Measurements from ENCODE around the gene CD274.
"Not testable (repeated sequence)": the region's sequence is repeated elsewhere in the genome, so short reads cannot be mapped to it uniquely, and the experiment has no call there.

Gene CD274

DNA sequence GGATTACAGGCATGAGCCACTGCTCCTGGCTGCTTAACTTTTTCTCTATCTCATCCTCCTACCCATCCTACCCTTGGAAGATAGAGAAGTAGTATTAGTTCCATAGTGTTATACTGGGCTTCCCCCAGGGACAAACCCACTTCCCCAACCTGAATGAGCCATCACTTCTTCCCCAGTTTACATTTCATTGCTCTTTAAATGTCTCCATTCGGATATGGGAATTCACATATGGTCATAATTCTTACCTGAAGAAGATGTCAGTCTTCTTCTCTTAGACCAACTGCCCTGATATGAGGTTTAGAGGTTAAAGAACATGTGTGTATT, 1.9 kb downstream of the CD274 start:
- no peak for TF ChIP-seq Cebpa-rat (IDR thresholded peaks at IDR 0.05)
- Histone ChIP-seq H3K27ac (peak overlapping the region in 4 of 11 experiments; percentile 57 to 84 (median 78); a peak in 5 of 22 replicates), H3K27me3 (no peaks in the 10 kb centered on the region), H3K4me2 (peak overlapping the region; percentile 79 to 95 (median 91)), H3K9ac (no peak overlapping the region), H4K20me1 (no peaks in the 10 kb centered on the region), H3K4me1 (peaks cover 28 to 86% (median 33%) of the 10 kb centered on the region in 10 experiments), H3K36me3 (peaks cover 0 to 3% (median 0%) of the 10 kb centered on the region in 11 experiments; a peak in 1 of 22 replicates), H3K9me3 (replicated peaks in 1 of 11) (no peaks in the 10 kb centered on the region), H3K4me3 (0 out of 20 replicates have a peak overlapping the region, but pooled peaks of 1 of the 10 experiments have one; percentile 65)

DNA sequence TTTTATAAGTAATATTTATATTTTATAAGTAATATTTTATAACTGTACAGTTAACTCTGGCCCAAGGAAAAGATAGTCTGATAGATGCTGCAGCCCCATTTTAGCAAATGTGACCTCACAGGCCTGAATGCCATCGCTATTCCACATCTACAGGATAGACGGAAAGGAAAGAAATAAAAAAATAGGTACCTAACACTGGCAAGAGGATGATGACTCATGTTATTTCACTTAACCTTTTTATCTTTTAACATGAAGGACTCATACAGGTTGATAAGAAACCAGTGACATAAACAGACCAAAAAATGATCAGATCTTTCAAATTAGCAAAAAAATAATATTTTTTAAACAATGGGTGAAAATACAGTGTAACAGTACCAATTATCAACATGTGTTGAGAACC, 2.7 kb downstream of the CD274 start:
- TF ChIP-seq Cebpa-rat (IDR thresholded peaks at IDR 0.05) = no peak
- H3K27me3 ChIP-seq = no peaks in the 10 kb centered on the region
- H4K20me1 ChIP-seq = no peaks in the 10 kb centered on the region
- no peak overlapping the region for H3K27ac ChIP-seq
- no peaks in the 10 kb centered on the region for H3K9me3 ChIP-seq (replicated peaks in 1 of 11)
- no peak overlapping the region for H3K4me3 ChIP-seq
- H3K4me2 ChIP-seq = peak overlapping the region in 1 of 11 experiments; percentile 56; a peak in 4 of 22 replicates
- no peak overlapping the region for H3K9ac ChIP-seq
- peaks cover 0 to 7% (median 0%) of the 10 kb centered on the region in 11 experiments; a peak in 1 of 22 replicates for H3K36me3 ChIP-seq
- peaks cover 28 to 89% (median 33%) of the 10 kb centered on the region in 10 experiments for H3K4me1 ChIP-seq

- Histone ChIP-seq H3K4me2 (peak overlapping the region in 3 of 11 experiments; percentile 3 to 56 (median 40); a peak in 4 of 22 replicates), H3K4me1 (peaks cover 28 to 91% (median 33%) of the 10 kb centered on the region in 10 experiments), H3K27ac (no peak overlapping the region), H3K36me3 (peaks cover 0 to 7% (median 0%) of the 10 kb centered on the region in 11 experiments; a peak in 1 of 22 replicates), H4K20me1 (no peaks in the 10 kb centered on the region), H3K27me3 (no peaks in the 10 kb centered on the region), H3K9me3 (replicated peaks in 1 of 11) (no peaks in the 10 kb centered on the region), H3K4me3 (no peak overlapping the region), H3K9ac (no peak overlapping the region)
- TF ChIP-seq Cebpa-rat (IDR thresholded peaks at IDR 0.05) = no peak
Observed at GRCh38 chr9:5453673-5454072, 3.3 kb downstream of the CD274 start.

DNA sequence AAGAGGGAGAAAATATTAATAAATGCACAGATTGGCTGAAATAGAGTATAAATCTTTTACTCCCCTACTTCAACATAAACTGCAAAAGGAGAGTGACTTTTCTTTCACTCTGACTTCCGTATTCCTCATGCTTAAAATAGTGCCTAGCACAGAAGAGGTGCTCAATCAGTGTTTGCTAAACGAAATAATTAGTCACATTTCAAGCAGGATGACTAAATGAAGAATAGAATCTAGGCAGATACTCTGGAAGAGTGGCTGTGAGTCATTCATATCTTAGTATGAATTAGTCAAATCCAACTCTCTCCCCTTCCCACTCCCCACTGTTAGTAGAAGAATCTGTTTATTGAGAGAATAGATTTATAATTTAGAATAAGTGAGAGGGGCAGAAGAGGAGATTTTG, 4.8 kb downstream of the CD274 start:
- Histone ChIP-seq H3K4me2 (peak overlapping the region in 3 of 11 experiments; percentile 30 to 61 (median 36); a peak in 4 of 22 replicates), H3K36me3 (peaks cover 0 to 7% (median 0%) of the 10 kb centered on the region in 11 experiments; a peak in 1 of 22 replicates), H3K4me1 (peaks cover 21 to 95% (median 36%) of the 10 kb centered on the region in 10 experiments), H3K4me3 (no peak overlapping the region), H3K9ac (no peak overlapping the region), H3K27me3 (no peaks in the 10 kb centered on the region), H4K20me1 (no peaks in the 10 kb centered on the region), H3K27ac (peak overlapping the region in 1 of 11 experiments; percentile 28; a peak in 1 of 22 replicates), H3K9me3 (replicated peaks in 1 of 11) (no peaks in the 10 kb centered on the region)
- TF ChIP-seq Cebpa-rat (IDR thresholded peaks at IDR 0.05) = no peak

DNA sequence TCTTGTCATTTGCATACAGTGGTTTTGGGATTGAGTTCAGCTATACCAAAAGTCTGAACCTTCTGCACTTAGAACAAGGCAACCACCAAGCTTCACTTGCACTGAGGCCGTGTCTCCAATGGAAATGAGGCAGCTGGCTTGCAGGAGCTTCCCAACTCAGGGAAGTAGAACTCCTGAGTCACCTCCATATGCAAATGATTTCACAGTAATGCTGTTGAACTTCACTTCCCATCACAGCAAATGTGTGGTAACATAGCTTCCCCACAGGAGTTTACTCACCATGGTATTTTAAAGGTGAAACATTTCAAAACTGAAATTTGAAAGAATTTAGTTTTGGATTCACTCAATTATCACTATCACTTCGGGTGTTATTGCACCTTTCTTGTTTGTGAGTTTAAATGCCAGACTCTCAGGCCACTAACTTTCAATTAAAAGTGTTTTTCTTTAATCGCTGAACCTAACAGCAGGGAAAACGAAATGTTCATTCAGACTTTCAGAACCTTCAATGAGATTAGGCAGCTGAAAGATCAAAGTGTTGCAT, 9.0 kb downstream of the CD274 start:
- H3K27ac ChIP-seq = peak overlapping the region in 6 of 11 experiments; percentile 11 to 79 (median 65); a peak in 9 of 22 replicates
- peak overlapping the region in 4 of 11 experiments; percentile 29 to 57 (median 48); a peak in 7 of 22 replicates for H3K9ac ChIP-seq
- TF ChIP-seq Cebpa-rat (IDR thresholded peaks at IDR 0.05) = no peak
- H3K36me3 ChIP-seq = peaks cover 0 to 18% (median 0%) of the 10 kb centered on the region in 11 experiments; a peak in 3 of 22 replicates
- no peaks in the 10 kb centered on the region for H3K27me3 ChIP-seq
- peaks cover 0 to 72% (median 14%) of the 10 kb centered on the region in 10 experiments; a peak in 11 of 20 replicates for H3K4me1 ChIP-seq
- H3K4me3 ChIP-seq = no peak overlapping the region
- peak overlapping the region in 6 of 11 experiments; percentile 21 to 79 (median 61); a peak in 12 of 22 replicates for H3K4me2 ChIP-seq
- H4K20me1 ChIP-seq = no peaks in the 10 kb centered on the region
- H3K9me3 ChIP-seq (replicated peaks in 1 of 11) = peaks cover 0 to under 1% (median 0%) of the 10 kb centered on the region in 11 experiments; a peak in 1 of 22 replicates

DNA sequence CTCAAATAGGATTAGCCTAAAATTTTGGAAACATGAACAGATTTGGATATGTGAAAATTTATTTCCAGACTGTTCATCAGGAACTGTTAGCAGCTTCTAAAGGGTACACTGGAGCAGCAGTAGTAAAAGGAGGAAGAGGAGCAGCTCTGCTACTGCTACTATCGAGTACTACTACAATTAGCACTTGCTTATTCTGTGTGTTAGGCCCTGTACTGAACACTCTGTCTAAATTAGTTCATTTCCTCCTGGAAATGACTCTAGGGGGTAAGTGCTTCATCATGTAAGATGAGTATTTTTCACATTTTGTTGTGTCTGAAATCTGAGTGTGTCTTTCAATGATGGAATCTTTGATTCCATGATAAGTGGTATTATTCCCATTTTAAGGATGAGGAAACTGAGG, 9.8 kb downstream of the CD274 start:
- Histone ChIP-seq H3K9ac (peak overlapping the region in 4 of 11 experiments; percentile 29 to 57 (median 48); a peak in 6 of 22 replicates), H3K9me3 (replicated peaks in 1 of 11) (peaks cover 0 to 8% (median 0%) of the 10 kb centered on the region in 11 experiments; a peak in 1 of 22 replicates), H3K27ac (peak overlapping the region in 5 of 11 experiments; percentile 55 to 79 (median 72); a peak in 9 of 22 replicates), H4K20me1 (no peaks in the 10 kb centered on the region), H3K27me3 (no peaks in the 10 kb centered on the region), H3K36me3 (peaks cover 0 to 18% (median 0%) of the 10 kb centered on the region in 11 experiments; a peak in 3 of 22 replicates), H3K4me1 (peaks cover 0 to 72% (median 14%) of the 10 kb centered on the region in 10 experiments; a peak in 11 of 20 replicates), H3K4me3 (no peak overlapping the region), H3K4me2 (peak overlapping the region in 5 of 11 experiments; percentile 21 to 79 (median 66); a peak in 9 of 22 replicates)
- no peak for TF ChIP-seq Cebpa-rat (IDR thresholded peaks at IDR 0.05)

DNA sequence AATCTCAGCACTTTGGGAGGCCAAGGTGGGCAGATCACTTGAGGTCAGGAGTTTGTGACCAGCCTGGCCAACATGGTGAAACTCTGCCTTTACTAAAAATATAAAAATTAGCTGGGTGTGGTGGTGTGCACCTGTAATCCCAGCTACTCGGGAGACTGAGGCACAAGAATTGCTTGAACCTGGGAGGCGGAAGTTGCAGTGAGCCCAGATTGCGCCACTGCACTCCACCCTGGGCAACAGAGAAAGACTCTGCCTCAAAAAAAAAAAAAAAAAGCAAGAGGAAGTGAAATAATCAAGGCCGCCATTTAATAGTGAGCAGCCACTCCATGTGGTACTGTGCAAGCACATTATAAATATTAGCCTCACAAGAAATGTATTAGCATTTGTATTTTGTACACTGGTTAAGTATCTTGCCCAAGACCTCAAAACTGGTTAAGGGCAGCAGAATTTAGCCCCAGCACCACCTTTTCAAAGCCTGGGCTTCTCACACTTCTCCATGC, 14.5 kb downstream of the CD274 start:
- peak overlapping the region in 3 of 11 experiments; percentile 16 to 73 (median 55); a peak in 6 of 22 replicates for H3K4me2 ChIP-seq
- not testable (repeated sequence) for H3K9me3 ChIP-seq (replicated peaks in 1 of 11); H3K27me3 ChIP-seq; H4K20me1 ChIP-seq; H3K4me3 ChIP-seq; H3K9ac ChIP-seq
- peaks cover 0 to 71% (median 4%) of the 10 kb centered on the region in 10 experiments; a peak in 10 of 20 replicates for H3K4me1 ChIP-seq
- peak overlapping the region in 1 of 11 experiments; percentile 12; a peak in 1 of 22 replicates for H3K27ac ChIP-seq
- peaks cover 0 to 29% (median 0%) of the 10 kb centered on the region in 11 experiments; a peak in 3 of 22 replicates for H3K36me3 ChIP-seq

DNA sequence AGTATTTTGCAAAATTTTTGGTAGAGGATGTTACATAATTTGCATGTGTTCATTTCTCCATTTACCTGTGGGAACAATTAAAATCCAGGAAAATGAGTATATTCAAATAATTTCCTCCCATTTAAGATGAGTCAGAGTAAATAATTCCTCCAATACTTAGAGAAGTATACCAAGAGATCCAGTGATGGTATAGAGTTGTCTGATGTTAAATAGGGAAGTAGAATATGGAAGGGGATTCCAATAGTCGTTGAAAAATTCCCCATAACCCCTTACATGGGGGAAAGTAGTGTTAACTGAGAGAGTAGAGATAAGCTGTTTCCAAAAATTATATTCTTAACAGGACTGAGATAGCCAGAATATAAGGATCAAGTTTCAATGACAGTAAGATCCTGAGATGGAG, 15.7 kb downstream of the CD274 start:
- no peaks in the 10 kb centered on the region for H3K27me3 ChIP-seq
- no peak overlapping the region for H3K27ac ChIP-seq
- no peak for TF ChIP-seq Cebpa-rat (IDR thresholded peaks at IDR 0.05)
- no peak overlapping the region for H3K4me3 ChIP-seq
- peaks cover 0 to 60% (median 0%) of the 10 kb centered on the region in 10 experiments; a peak in 6 of 20 replicates for H3K4me1 ChIP-seq
- H3K36me3 ChIP-seq = peaks cover 0 to 29% (median 0%) of the 10 kb centered on the region in 11 experiments; a peak in 3 of 22 replicates
- peaks cover 0 to 9% (median 0%) of the 10 kb centered on the region in 11 experiments; a peak in 1 of 22 replicates for H3K9me3 ChIP-seq (replicated peaks in 1 of 11)
- no peaks in the 10 kb centered on the region for H4K20me1 ChIP-seq
- H3K4me2 ChIP-seq = peak overlapping the region in 3 of 11 experiments; percentile 16 to 73 (median 55); a peak in 4 of 22 replicates
- no peak overlapping the region for H3K9ac ChIP-seq

- peaks cover 0 to 29% (median 0%) of the 10 kb centered on the region in 11 experiments; a peak in 3 of 22 replicates for H3K36me3 ChIP-seq
Observed at GRCh38 chr9:5466766-5467165, 16.4 kb downstream of the CD274 start.

More at GRCh38 chr9:5466766-5467165, 16.4 kb downstream of the CD274 start:
- no peak overlapping the region for H3K9ac ChIP-seq
- peak overlapping the region in 2 of 11 experiments; percentile 55 to 73; a peak in 5 of 22 replicates for H3K4me2 ChIP-seq
- no peaks in the 10 kb centered on the region for H3K27me3 ChIP-seq
- peaks cover 0 to 57% (median 0%) of the 10 kb centered on the region in 10 experiments; a peak in 6 of 20 replicates for H3K4me1 ChIP-seq
- no peak for TF ChIP-seq Cebpa-rat (IDR thresholded peaks at IDR 0.05)
- peaks cover 0 to 9% (median 0%) of the 10 kb centered on the region in 11 experiments; a peak in 1 of 22 replicates for H3K9me3 ChIP-seq (replicated peaks in 1 of 11)
- no peak overlapping the region for H3K27ac ChIP-seq
- no peak overlapping the region for H3K4me3 ChIP-seq
- H4K20me1 ChIP-seq = no peaks in the 10 kb centered on the region
